ENCODE measurements around the gene LYPLA2.
"Not testable (repeated sequence)": the region's sequence is repeated elsewhere in the genome, so short reads cannot be mapped to it uniquely, and the experiment has no call there.

LYPLA2 gene

GRCh38 chr1:23801338-23801748, 10.4 kb downstream of the LYPLA2 start:
- DNase-seq: no peak

- no peak for DNase-seq
These were observed 10.9 kb downstream of the LYPLA2 start for GRCh38 chr1:23801876-23802275.

GRCh38 chr1:23802809-23803342, 11.9 kb downstream of the LYPLA2 start:
- DNase-seq: not testable (repeated sequence)

DNA sequence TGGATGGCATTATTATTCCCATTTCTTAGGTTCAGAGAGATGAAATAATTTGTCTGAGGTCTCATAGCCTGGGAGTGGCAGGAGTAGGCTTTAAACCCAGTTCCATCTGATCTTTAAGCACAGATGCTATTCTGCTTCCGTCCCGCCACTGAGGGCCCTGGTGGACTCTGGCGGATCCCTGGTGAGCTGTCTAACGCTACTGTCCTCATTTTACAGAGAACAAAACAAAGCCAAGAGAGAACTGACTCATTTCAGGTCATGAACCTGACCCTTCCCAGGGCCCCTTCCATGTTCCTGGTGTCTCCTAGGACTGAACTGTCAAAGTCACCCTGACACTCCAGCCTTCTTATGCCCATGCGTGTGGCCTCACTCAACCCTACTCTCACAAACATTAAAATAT, 12.7 kb downstream of the LYPLA2 start:
- DNase-seq: no peak

DNA sequence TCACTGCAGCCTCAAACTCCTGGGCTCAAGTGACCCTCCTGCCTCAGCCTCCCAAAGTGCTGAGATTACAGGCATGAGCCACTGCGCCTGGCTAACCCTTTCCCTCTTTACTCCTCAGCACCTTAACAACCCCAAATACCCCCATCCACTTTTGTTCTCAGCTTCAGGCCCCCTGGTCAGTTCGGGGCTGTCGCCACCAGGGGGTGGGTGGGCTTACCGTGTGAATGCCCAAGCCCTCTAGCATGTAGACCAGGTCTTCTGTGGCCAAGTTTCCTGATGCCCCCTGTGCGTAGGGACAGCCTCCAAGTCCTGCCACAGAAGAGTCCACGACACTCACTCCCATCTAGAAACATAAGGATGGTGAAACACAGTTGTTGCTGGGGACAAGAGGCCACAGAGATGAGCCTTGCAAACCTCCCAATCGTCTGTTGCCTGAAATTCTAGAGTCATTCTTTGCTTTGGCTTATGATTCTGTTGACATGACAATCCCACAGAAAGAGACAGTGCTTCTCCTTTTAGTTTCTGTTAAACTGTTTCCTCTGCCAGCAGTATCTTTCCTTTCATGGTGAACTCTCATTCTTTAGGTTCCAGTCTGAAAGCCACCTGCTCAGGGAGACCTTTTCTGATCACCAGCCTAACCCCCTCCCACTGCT, 13.4 kb downstream of the LYPLA2 start:
- DNase-seq: no peak

- DNase-seq: no peak
These were observed 14.1 kb downstream of the LYPLA2 start for GRCh38 chr1:23805025-23805424.

GRCh38 chr1:23806280-23806679, 15.3 kb downstream of the LYPLA2 start:
- DNase-seq: no peak

DNA sequence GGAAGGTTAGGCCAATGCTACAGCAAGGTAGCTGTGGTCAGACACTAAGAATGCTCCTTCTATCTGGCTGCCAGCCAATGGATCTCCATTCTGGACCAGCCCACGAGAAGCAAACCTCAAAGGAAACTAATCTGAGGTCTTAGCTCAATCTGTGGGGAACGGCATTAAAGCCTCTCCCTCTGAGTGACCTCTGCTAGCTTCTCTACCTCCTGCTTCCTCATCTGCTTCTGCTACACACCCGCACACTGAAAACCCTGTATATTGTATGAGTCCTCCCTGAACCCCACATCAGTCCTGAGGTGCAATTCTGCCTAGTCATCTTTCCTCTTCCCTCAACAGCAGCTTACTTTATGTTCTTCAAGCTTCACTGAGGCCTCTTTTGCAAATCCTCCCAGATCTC, 16.5 kb downstream of the LYPLA2 start:
- no peak for DNase-seq

- peak; percentile 87 for DNase-seq
These were observed 18.8 kb downstream of the LYPLA2 start for GRCh38 chr1:23809751-23810171.

GRCh38 chr1:23810818-23811540, 20.0 kb downstream of the LYPLA2 start:
- DNase-seq: peak; percentile 71

DNA sequence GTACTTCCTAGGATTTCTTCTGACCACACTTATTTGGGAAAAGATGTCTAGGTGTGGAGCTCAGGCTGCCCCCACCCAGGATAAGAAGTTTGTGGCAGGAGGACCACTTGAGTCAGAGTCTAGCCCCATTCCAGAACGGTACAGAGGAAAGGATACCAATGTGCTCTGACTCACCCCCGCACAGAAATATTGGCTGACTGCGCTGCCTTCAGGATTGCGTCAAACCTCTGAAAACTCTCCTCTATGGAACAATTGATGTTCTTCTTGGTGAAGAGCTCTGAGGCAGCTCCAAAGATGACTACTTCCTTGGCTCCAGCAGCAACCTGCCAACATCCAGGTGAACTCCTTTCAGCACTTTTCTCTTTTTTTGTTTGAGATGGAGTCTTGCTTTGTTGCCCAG, 23.1 kb downstream of the LYPLA2 start:
- no peak for DNase-seq

- DNase-seq: no peak
These were observed 25.4 kb downstream of the LYPLA2 start for GRCh38 chr1:23816361-23816760.

DNA sequence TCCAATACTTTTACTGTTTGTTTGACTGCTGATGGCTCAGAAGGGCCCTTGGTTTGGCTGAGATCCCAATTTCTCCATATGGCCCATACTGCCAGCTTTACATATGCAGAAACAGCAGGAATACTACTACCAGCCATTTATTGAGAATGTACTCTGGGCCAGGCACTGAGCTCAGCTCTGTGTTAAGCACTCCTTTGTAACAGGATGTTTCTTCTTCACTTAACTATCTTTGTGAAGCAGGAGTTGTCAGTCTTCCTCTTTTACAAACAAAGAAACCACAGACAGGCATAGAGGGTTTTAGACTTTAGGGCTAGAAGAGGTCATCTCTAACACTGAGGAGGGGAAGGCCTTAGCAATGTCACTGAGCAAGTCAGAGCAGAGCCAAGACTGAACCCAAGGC, 26.0 kb downstream of the LYPLA2 start:
- no peak for DNase-seq

DNA sequence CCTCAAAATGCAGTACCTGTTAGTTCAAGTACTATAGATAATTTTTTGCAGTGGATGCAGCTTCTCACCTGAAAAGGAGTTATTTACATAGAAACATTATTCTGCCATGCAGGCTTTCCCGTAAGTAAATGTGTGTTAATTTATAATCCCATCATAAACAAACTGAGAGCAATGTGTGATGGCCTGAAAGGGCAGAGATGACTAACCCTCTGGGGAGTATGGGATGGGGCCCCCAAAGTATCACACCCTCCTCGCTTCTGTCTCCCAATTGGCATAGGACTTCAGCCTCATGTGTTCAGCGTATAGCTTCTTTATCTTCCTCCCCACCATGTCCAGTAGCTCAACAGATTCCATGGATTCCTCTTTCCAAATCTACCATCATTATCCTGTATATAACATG, 26.7 kb downstream of the LYPLA2 start:
- DNase-seq: no peak

- no peak for DNase-seq
These were observed 32.8 kb downstream of the LYPLA2 start for GRCh38 chr1:23823767-23824166.

DNA sequence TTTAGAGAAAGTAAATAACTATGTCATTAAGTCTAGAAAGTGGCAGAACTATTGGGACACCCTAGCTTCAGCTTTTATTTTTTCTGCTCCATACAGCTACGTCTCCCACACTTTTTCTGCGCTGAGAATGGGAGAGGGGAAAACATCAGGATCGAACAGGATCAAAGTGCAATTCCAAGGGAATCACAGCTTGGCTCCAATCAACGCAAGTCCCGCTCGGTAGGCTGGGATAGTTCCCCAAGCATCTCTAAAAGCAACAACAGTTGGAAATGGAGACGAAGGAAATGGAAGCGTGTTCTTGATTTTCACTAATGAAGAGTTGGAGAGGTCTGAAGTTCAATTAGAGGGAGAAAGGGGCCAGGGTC, 33.7 kb downstream of the LYPLA2 start:
- DNase-seq: no peak

DNA sequence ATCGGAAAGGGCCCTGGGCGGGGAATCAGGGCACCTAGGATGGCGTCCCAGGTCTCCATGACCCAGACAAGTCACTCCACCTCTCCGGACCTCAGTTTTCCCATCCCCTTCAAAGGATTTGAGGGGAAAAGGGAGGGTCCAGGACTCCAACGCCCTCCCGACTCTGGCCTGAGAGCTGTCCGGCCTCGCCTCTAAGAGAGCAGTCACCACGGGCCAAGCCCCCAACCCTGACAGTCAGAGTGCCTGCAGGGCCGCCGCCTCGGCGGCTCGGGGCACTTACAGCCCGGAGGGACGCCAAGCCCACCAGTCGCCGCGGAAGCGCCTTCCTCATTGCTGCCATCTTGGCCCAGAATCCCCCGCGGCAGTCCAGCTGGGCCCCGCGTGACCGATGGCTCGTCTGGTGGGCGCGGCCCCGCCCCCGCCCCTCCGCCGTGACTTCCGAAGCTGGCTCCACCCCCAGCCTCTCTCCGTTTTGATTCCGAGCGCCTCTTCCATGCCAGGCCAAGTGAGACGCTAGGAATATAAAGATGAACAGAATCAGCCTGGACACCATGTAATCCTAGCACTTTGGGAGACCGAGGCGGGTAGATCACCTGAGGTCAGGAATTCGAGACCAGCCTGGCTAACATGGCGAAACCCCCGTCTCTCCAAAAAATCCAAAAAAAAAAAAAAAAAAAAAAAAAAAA, 34.3 kb downstream of the LYPLA2 start, which contains the start of gene HMGCL:
Gene HMGCL, minus strand, starts transcription at position 354 of the 686 bp plus-strand sequence. Its CDS starts 14 bp downstream, at position 340.
- DNase-seq: peak; percentile 88

GRCh38 chr1:23825762-23826522, 35.0 kb downstream of the LYPLA2 start:
- no peak for DNase-seq

DNA sequence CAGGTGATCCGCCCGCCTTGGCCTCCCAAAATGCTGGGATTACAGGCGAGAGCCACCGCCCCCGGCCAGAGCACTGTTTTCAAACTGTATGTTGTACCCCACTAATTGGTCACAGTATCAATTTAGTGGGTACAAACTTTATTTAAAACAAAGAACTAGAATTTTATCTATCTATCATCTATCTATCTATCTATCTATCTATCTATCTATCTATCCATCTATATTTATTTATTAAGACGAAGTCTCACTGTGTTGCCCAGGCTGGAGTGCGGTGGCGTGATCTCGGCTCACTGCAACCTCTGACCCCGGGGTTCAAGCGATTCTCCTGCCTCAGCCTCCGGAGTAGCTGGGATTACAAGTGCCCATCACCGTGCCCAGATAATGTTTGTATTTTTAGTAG, 35.6 kb downstream of the LYPLA2 start:
- DNase-seq: not testable (repeated sequence)

- no peak for DNase-seq
These were observed 36.8 kb downstream of the LYPLA2 start for GRCh38 chr1:23827717-23828116.

- DNase-seq: not testable (repeated sequence)
These were observed 43.2 kb downstream of the LYPLA2 start for GRCh38 chr1:23834156-23834555.

DNA sequence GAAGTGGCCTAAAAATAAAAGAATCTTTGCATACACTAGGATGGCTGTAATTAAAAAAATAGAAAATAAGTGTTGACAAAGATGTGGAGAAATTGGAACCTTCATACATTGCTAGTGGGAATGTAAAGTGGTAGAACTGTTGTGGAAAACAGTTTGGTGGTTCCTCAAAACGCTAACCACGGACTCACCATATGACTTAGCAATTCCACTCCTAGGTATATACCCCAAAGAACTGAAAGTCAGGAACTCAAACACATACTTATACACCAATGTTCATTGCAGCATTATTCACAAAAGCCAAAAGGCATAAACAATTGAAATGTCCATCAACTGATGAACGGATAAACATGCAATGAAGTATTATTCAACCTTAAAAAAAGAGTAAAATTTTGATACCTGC, 45.1 kb downstream of the LYPLA2 start:
- no peak for DNase-seq

- DNase-seq: no peak
These were observed 47.0 kb downstream of the LYPLA2 start for GRCh38 chr1:23837908-23838307.
